H1 (cell line): ENCODE data around the gene SCAMP5. TPM values are rescaled to one million over a fixed set of nuclear protein-coding genes. Genes with fewer than 3 reads are reported as not detected.

Source experiments
- CTCF ChIA-PET: fragments of 300-600 bp; sonication (Branson Sonifier 250); formaldehyde crosslinking; loops from one replicate; lab custom pipeline; 2021; ENCODE audit not compliant: partially characterized antibody; lab: Charles Lee
- POLR2A ChIA-PET: fragments of 300-600 bp; sonication (Branson Sonifier 250); formaldehyde crosslinking; loops from one replicate; lab custom pipeline; 2021; ENCODE audit warnings: inconsistent platforms; ENCODE audit not compliant: partially characterized antibody; lab: Charles Lee
- DNase-seq, 2 experiments: peaks; one replicate each; pipeline versions ENCODE4 v3.0.0 to v3.0.0-alpha.2; 2010 to 2022; ENCODE audit warnings: low spot score in 2 of 2, low read depth in 1 of 2, mixed read lengths in 1 of 2
- FAIRE-seq: peaks from 2 replicates; lab custom pipeline; 2011; peaks lifted over from hg19 to GRCh38; lab: Jason Lieb, UNC
- H2AFZ ChIP-seq: 2 replicates; pipeline ENCODE4 v1.8.1; 2012; ENCODE audit warnings: low read length, inconsistent platforms
- H2AK5ac ChIP-seq: 2 replicates; pipeline ENCODE4 v1.6.1; 2013; ENCODE audit warnings: low read depth, low read length
- H2BK120ac ChIP-seq: replicated peaks from 2 replicates; pipeline ENCODE3; 2013; ENCODE audit warnings: low read depth, low read length, inconsistent platforms
- H2BK12ac ChIP-seq: 2 replicates; pipeline ENCODE4 v1.6.1; 2013; ENCODE audit warnings: low read depth, low read length
- H2BK15ac ChIP-seq: 2 replicates; pipeline ENCODE4 v1.6.1; 2013; ENCODE audit warnings: low read length
- H2BK20ac ChIP-seq: 2 replicates; pipeline ENCODE4 v1.6.1; 2013; ENCODE audit warnings: low read length
- H2BK5ac ChIP-seq: 2 replicates; pipeline ENCODE4 v1.6.1; 2013; ENCODE audit warnings: low read depth, low read length
- H3K14ac ChIP-seq: 2 replicates; pipeline ENCODE4 v1.6.1; 2013; ENCODE audit warnings: inconsistent platforms; ENCODE audit not compliant: insufficient read length
- H3K18ac ChIP-seq: 2 replicates; pipeline ENCODE4 v1.6.1; 2013; ENCODE audit warnings: low read length; ENCODE audit errors: extremely low read depth
- H3K23ac ChIP-seq: 2 replicates; pipeline ENCODE4 v1.6.1; 2013; ENCODE audit warnings: inconsistent platforms; ENCODE audit not compliant: insufficient read length
- H3K23me2 ChIP-seq: 2 replicates; pipeline ENCODE4 v1.6.1; 2013; ENCODE audit warnings: low read depth, low read length
- H3K27ac ChIP-seq: 2 replicates; pipeline ENCODE4 v1.6.1; 2011; ENCODE audit warnings: low read depth, low read length, inconsistent platforms
- H3K27me3 ChIP-seq, 4 experiments: replicated peaks in 1 of 4; 1 replicate in 1 of 4; 2 replicates in 3 of 4; pipeline versions ENCODE4 v1.6.1 to v1.8.1; 2011 to 2013; ENCODE audit warnings: low read length in 3 of 4, mild to moderate bottlenecking in 3 of 4, inconsistent platforms in 2 of 4, mixed read lengths in 2 of 4, moderate library complexity in 1 of 4; ENCODE audit not compliant: control insufficient read depth in 3 of 4, insufficient read depth in 3 of 4; ENCODE audit errors: extremely low read depth in 1 of 4
- H3K36me3 ChIP-seq, 4 experiments: 2 replicates each; pipeline versions ENCODE4 v1.6.1 to v1.8.1; 2011 to 2013; ENCODE audit warnings: mild to moderate bottlenecking in 4 of 4, low read length in 3 of 4, moderate library complexity in 2 of 4, control low read depth in 1 of 4, inconsistent platforms in 1 of 4; ENCODE audit not compliant: insufficient read depth in 4 of 4, control insufficient read depth in 2 of 4
- H3K4ac ChIP-seq: replicated peaks from 2 replicates; pipeline ENCODE3; 2013; ENCODE audit warnings: low read length, low read depth, mixed read lengths, inconsistent platforms; ENCODE audit not compliant: insufficient read length
- H3K4me1 ChIP-seq, 4 experiments: replicated peaks in 1 of 4; 1 replicate in 1 of 4; 2 replicates in 3 of 4; pipeline versions ENCODE4 v1.6.1 to v1.8.1; 2011 to 2013; ENCODE audit warnings: low read length in 3 of 4, inconsistent platforms in 2 of 4, mixed read lengths in 1 of 4; ENCODE audit not compliant: insufficient read depth in 4 of 4, control insufficient read depth in 3 of 4
- H3K4me2 ChIP-seq, 2 experiments: 2 replicates each; pipeline versions ENCODE4 v1.6.1 to v1.8.1; 2011 to 2013; ENCODE audit warnings: low read depth in 2 of 2, low read length in 2 of 2, control low read depth in 1 of 2, inconsistent platforms in 1 of 2, mild to moderate bottlenecking in 1 of 2; ENCODE audit not compliant: insufficient read depth in 1 of 2
- H3K4me3 ChIP-seq, 4 experiments: fragments of 200-600, 300-600 bp in 1 of 4; sonication (generic), shearing (Covaris generic), sonication (Bioruptor Twin) in 1 of 4; 2 replicates each; pipeline versions ENCODE4 v1.5.1 to v1.8.1; 2011 to 2016; ENCODE audit warnings: low read length in 4 of 4, low read depth in 3 of 4, control low read depth in 2 of 4, inconsistent platforms in 2 of 4, mild to moderate bottlenecking in 2 of 4, mixed read lengths in 1 of 4, moderate library complexity in 1 of 4; ENCODE audit not compliant: insufficient read depth in 2 of 4; ENCODE audit errors: extremely low read depth in 1 of 4
- H3K56ac ChIP-seq: replicated peaks from 2 replicates; pipeline ENCODE3; 2013; ENCODE audit warnings: low read depth, mild to moderate bottlenecking, mixed read lengths, low read length, inconsistent platforms; ENCODE audit not compliant: insufficient read length
- H3K79me1 ChIP-seq: 2 replicates; pipeline ENCODE4 v1.6.1; 2013; ENCODE audit warnings: low read depth, low read length, control low read depth
- H3K79me2 ChIP-seq, 2 experiments: 2 replicates each; pipeline versions ENCODE4 v1.6.1 to v1.8.1; 2012 to 2013; ENCODE audit warnings: low read length in 2 of 2, mild to moderate bottlenecking in 2 of 2, inconsistent platforms in 1 of 2; ENCODE audit not compliant: insufficient read depth in 2 of 2, control insufficient read depth in 1 of 2
- H3K9ac ChIP-seq, 4 experiments: replicated peaks in 1 of 4; 1 replicate in 1 of 4; 2 replicates in 3 of 4; pipeline versions ENCODE4 v1.6.1 to v1.8.1; 2011 to 2013; ENCODE audit warnings: low read depth in 3 of 4, low read length in 3 of 4, control low read depth in 2 of 4, mild to moderate bottlenecking in 2 of 4, moderate library complexity in 2 of 4, inconsistent platforms in 1 of 4; ENCODE audit errors: extremely low read depth in 1 of 4
- H3K9me3 ChIP-seq, 2 experiments: 2 replicates each; pipeline versions ENCODE4 v1.6.1 to v1.8.1; 2012 to 2013; ENCODE audit warnings: mild to moderate bottlenecking in 2 of 2, moderate library complexity in 2 of 2, control low read depth in 1 of 2, inconsistent platforms in 1 of 2, low read depth in 1 of 2, low read length in 1 of 2, mixed read lengths in 1 of 2; ENCODE audit not compliant: insufficient read depth in 2 of 2
- H4K20me1 ChIP-seq, 2 experiments: replicated peaks in 1 of 2; 2 replicates each; pipeline versions ENCODE3 to v1.8.1; 2011 to 2013; ENCODE audit warnings: inconsistent platforms in 2 of 2, low read length in 2 of 2, mild to moderate bottlenecking in 1 of 2; ENCODE audit not compliant: insufficient read depth in 2 of 2, control insufficient read depth in 1 of 2
- H4K5ac ChIP-seq: 2 replicates; pipeline ENCODE4 v1.6.1; 2013; ENCODE audit warnings: low read length, low read depth, mixed read lengths, inconsistent platforms; ENCODE audit not compliant: insufficient read length
- H4K8ac ChIP-seq: 2 replicates; pipeline ENCODE4 v1.8.0; 2013; ENCODE audit warnings: mild to moderate bottlenecking, moderate library complexity, low read length, inconsistent platforms; ENCODE audit not compliant: insufficient read depth; ENCODE audit errors: extremely low read depth
- H4K91ac ChIP-seq: replicated peaks from 2 replicates; pipeline ENCODE3; 2013; ENCODE audit warnings: low read length, mixed read lengths, inconsistent platforms; ENCODE audit not compliant: insufficient read length
- BACH1 ChIP-seq: IDR thresholded peaks from 2 replicates; pipeline ENCODE4 v1.6.1; 2012; ENCODE audit warnings: low read length, improper control_type of control experiment
- CHD2 ChIP-seq: IDR thresholded peaks from 2 replicates; pipeline ENCODE4 v1.6.1; 2012; ENCODE audit warnings: low read length, improper control_type of control experiment
- CREB1 ChIP-seq: IDR thresholded peaks from 2 replicates; pipeline ENCODE4 v1.6.1; 2012; ENCODE audit warnings: inconsistent platforms
- FOSL1 ChIP-seq: IDR thresholded peaks from 2 replicates; pipeline ENCODE4 v1.6.1; 2011; ENCODE audit warnings: mild to moderate bottlenecking, low read depth, low read length, moderate library complexity; ENCODE audit not compliant: insufficient read depth
- GTF2F1 ChIP-seq: IDR thresholded peaks from 2 replicates; pipeline ENCODE4 v1.6.1; 2012; ENCODE audit warnings: low read depth, low read length, improper control_type of control experiment, borderline replicate concordance
- HDAC6 ChIP-seq: IDR thresholded peaks from one replicate; pipeline ENCODE4 v1.7.1; 2012; ENCODE audit warnings: low read depth, mild to moderate bottlenecking, inconsistent platforms, low read length, moderate library complexity
- RNF2 ChIP-seq: fragments of 200-900, 300-1000 bp; sonication (generic); IDR thresholded peaks from 2 replicates; pipeline ENCODE4 v1.7.1; 2016; ENCODE audit warnings: borderline replicate concordance, low read depth, mild to moderate bottlenecking, antibody characterized with exemption, low read length; ENCODE audit not compliant: poor library complexity, severe bottlenecking; ENCODE audit errors: missing control alignments
- SAP30 ChIP-seq: fragments of 300-600 bp; sonication (generic); IDR thresholded peaks from 2 replicates; pipeline ENCODE4 v1.7.1; 2012; ENCODE audit warnings: low read length, moderate library complexity, mild to moderate bottlenecking, inconsistent platforms; ENCODE audit not compliant: insufficient read depth, insufficient replicate concordance
- TAF7 ChIP-seq: optimal IDR thresholded peaks from 2 replicates; pipeline ENCODE3; 2011; ENCODE audit warnings: low read depth, mild to moderate bottlenecking, inconsistent platforms, low read length, moderate library complexity, borderline replicate concordance
- YY1 ChIP-seq: IDR thresholded peaks from 2 replicates; pipeline ENCODE4 v1.6.1; 2011; ENCODE audit warnings: low read depth, mild to moderate bottlenecking, low read length
- WGBS, 2 experiments: shearing (Covaris generic) in 1 of 2; methylation state at CpG; one replicate each; pipeline versions ENCODE4 v1.1.6 to v1.1.7; 2013 to 2015; ENCODE audit warnings: low lambda C conversion rate in 2 of 2, mixed read lengths in 2 of 2, inconsistent platforms in 1 of 2, low coverage in 1 of 2, missing lambda C conversion rate in 1 of 2; ENCODE audit not compliant: insufficient replicate concordance in 2 of 2, insufficient coverage in 1 of 2, insufficient read length in 1 of 2; ENCODE audit errors: extremely low coverage in 1 of 2, missing lambda C conversion rate in 1 of 2; 5-methylcytosine and 5-hydroxymethylcytosine counted together
- polyA plus RNA-seq, 7 experiments: library from polyadenylated mRNA; depleted of rRNA in 3 of 7; stranded (reverse) in 5 of 7; unstranded in 2 of 7; fragments of >200 nt in 5 of 7; fragments of 200-250 nt in 2 of 7; gene quantifications; 1 replicate in 5 of 7; 2 replicates in 1 of 7; 4 replicates in 1 of 7; pipeline versions ENCODE4 v1.2.1 to v1.2.3, GENCODE V29; 2011 to 2013; ENCODE audit warnings: missing spikeins in 2 of 7, mixed read lengths in 2 of 7
- total RNA-seq: library from RNA; stranded (reverse); fragmentation: NEBNext Ultra II Directional; extraction: Animal tissue kit (Norgen Biotek cat#: 25700); gene quantifications from 2 replicates; pipeline ENCODE4 v1.2.1, GENCODE V29; 2021
- TF ChIP-seq, protein P1 (sequence below): IDR thresholded peaks from 2 replicates; pipeline ENCODE4 v1.6.1; 2011; ENCODE audit warnings: low read length, improper control_type of control experiment
- TF ChIP-seq, protein P2 (sequence below): IDR thresholded peaks from 2 replicates; pipeline ENCODE4 v1.6.1; 2012; ENCODE audit warnings: low read length, inconsistent platforms

The SCAMP5 gene
- total and polyA plus RNA-seq, 2 of the 8 experiments (the other 6 are each of a cell fraction or from before 2014, with no cell fraction given) = 55.4 to 94.7 TPM

DNA sequence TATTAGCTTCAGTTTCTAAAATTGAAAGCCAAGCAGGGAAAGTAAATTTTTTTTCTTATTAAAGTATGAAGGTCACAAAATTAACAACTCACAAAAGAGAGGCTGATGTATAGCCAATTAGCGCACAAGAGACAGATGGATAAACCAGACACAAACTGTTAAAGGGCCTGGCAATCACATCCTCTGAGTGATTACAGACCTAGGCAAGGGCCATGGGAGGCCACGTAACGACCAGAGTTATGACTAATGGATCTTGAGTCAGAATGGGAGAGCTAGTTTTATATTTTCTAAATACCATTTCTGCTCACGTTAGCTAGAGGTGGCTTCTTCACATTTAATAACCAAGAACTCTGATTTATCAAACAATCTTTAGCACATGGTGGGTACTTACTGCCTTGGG is 17.8 kb upstream of the SCAMP5 start:
- Histone ChIP-seq H3K56ac (no peak overlapping the region), H3K4me1 (peaks cover 0 to 4% (median 1%) of the 10 kb centered on the region in 4 experiments; a peak in 3 of 7 replicates), H2BK12ac (no peak overlapping the region), H3K9ac (no peak overlapping the region), H4K91ac (no peak overlapping the region), H3K4me2 (no peak overlapping the region), H3K79me1 (no peaks in the 10 kb centered on the region), H3K79me2 (no peaks in the 10 kb centered on the region), H3K4me3 (no peak overlapping the region), H2AFZ (no peak overlapping the region), H3K36me3 (no peaks in the 10 kb centered on the region), H4K8ac (no peak overlapping the region), H3K27ac (no peak overlapping the region), H2BK120ac (no peak overlapping the region), H3K23ac (no peak overlapping the region), H4K20me1 (no peaks in the 10 kb centered on the region), H3K14ac (no peak overlapping the region), H2AK5ac (no peak overlapping the region), H3K18ac (no peak overlapping the region), H3K9me3 (no peaks in the 10 kb centered on the region), H2BK5ac (no peak overlapping the region), H3K23me2 (no peaks in the 10 kb centered on the region), H2BK20ac (no peak overlapping the region), H2BK15ac (no peak overlapping the region), H3K4ac (no peak overlapping the region), H3K27me3 (no peaks in the 10 kb centered on the region), H4K5ac (no peak overlapping the region)
- 91% methylated on average over 4 of the region's 4 CpGs; no CpG with 5 or more reads in 1 of the 2 experiments for WGBS, 2 experiments
- FAIRE-seq (no peak), DNase-seq (no peak)
- ChIA-PET POLR2A (no interaction called here), CTCF (no interaction called here)
- TF ChIP-seq FOSL1 = no peak
- no peak for TF ChIP-seq TAF7
- TF ChIP-seq BACH1 = no peak
- TF ChIP-seq RNF2 = no peak
- TF ChIP-seq, protein P1, sequence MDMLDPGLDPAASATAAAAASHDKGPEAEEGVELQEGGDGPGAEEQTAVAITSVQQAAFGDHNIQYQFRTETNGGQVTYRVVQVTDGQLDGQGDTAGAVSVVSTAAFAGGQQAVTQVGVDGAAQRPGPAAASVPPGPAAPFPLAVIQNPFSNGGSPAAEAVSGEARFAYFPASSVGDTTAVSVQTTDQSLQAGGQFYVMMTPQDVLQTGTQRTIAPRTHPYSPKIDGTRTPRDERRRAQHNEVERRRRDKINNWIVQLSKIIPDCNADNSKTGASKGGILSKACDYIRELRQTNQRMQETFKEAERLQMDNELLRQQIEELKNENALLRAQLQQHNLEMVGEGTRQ = no peak
- no peak for TF ChIP-seq SAP30
- TF ChIP-seq CREB1 = no peak
- TF ChIP-seq GTF2F1 = no peak
- no peak for TF ChIP-seq YY1
- TF ChIP-seq, protein P2, sequence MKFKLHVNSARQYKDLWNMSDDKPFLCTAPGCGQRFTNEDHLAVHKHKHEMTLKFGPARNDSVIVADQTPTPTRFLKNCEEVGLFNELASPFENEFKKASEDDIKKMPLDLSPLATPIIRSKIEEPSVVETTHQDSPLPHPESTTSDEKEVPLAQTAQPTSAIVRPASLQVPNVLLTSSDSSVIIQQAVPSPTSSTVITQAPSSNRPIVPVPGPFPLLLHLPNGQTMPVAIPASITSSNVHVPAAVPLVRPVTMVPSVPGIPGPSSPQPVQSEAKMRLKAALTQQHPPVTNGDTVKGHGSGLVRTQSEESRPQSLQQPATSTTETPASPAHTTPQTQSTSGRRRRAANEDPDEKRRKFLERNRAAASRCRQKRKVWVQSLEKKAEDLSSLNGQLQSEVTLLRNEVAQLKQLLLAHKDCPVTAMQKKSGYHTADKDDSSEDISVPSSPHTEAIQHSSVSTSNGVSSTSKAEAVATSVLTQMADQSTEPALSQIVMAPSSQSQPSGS = no peak
- no peak for TF ChIP-seq HDAC6
- no peak for TF ChIP-seq CHD2
